Measurements from ENCODE around the gene ATXN2.

ATXN2 gene

DNA sequence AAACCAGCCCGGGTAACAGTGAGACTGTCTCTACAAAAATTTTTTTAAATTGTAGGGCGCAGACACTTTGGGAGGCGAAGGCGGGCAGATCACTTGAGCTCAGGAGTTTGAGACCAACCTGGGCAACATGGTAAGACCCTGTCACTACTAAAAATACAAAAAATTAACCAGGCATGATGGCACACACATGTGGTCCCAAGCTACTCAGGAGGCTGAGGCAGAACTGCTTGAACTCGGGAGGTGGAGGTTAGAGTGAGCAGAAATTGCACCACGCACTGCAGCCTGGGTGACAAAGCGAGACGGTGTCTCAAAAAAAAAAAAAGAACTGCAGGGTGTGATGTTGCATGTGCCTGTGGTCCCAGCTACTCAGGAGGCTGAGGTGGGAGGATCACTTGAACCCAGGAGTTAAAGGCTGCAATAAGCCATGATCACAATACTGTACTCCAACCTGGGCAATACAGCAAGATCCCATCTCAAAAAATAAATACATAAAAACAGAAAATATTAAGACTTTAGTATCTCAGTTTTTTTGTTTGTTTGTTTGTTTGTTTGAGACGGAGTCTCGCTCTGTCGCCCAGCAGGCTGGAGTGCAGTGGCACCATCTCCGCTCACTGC, 16.9 kb downstream of the ATXN2 start:
- peaks cover 35% of the 10 kb centered on the region for H3K79me2 ChIP-seq (ENCODE audit: insufficient read depth, low read length)
- H4K20me1 ChIP-seq (ENCODE audit: insufficient read depth, low read length), result no peaks in the 10 kb centered on the region

GRCh38 chr12:111581434-111582132, 17.5 kb downstream of the ATXN2 start:
- H3K9ac ChIP-seq (ENCODE audit: low read length), result no peak overlapping the region
- H3K9me2 ChIP-seq (ENCODE audit: low read depth, low read length), result no peaks in the 10 kb centered on the region
- no peak overlapping the region for H3K4me2 ChIP-seq (ENCODE audit: low read length)
- H2AFZ ChIP-seq (ENCODE audit: low read length), result no peak overlapping the region
- no peak overlapping the region for H3K27ac ChIP-seq (ENCODE audit: low read depth, low read length, poor library complexity, severe bottlenecking)
- peaks cover 4% of the 10 kb centered on the region for H3K4me1 ChIP-seq (ENCODE audit: insufficient read depth, low read length, severe bottlenecking)
- no peaks in the 10 kb centered on the region for H3K9me3 ChIP-seq (ENCODE audit: low read length)
- no peaks in the 10 kb centered on the region for H4K20me1 ChIP-seq (ENCODE audit: insufficient read depth, low read length)
- no peak for TF ChIP-seq CTCF (IDR thresholded peaks at IDR 0.05; ENCODE audit: low read length)
- TF ChIP-seq EZH2 (IDR thresholded peaks at IDR 0.05; ENCODE audit: borderline replicate concordance, low read length), result no peak
- H3K4me3 ChIP-seq (ENCODE audit: low read depth, low read length, poor library complexity, severe bottlenecking), result no peak overlapping the region
- H3F3A ChIP-seq (ENCODE audit: insufficient read depth, low read length), result no peaks in the 10 kb centered on the region
- 0 out of 2 replicates have a peak, but pooled peaks cover 4% of the 10 kb centered on the region for H3K36me3 ChIP-seq (ENCODE audit: insufficient read depth, low read length)
- no peaks in the 10 kb centered on the region for H3K27me3 ChIP-seq (ENCODE audit: insufficient read depth, low read length)
- peaks cover 28% of the 10 kb centered on the region for H3K79me2 ChIP-seq (ENCODE audit: insufficient read depth, low read length)

More for the DNA sequence above, 16.9 kb downstream of the ATXN2 start:
- Histone ChIP-seq H3K4me1 (ENCODE audit: insufficient read depth, low read length, severe bottlenecking) (peaks cover 4% of the 10 kb centered on the region), H3K9me3 (ENCODE audit: low read length) (no peaks in the 10 kb centered on the region), H2AFZ (ENCODE audit: low read length) (no peak overlapping the region), H3K4me3 (ENCODE audit: low read depth, low read length, poor library complexity, severe bottlenecking) (no peak overlapping the region), H3K27ac (ENCODE audit: low read depth, low read length, poor library complexity, severe bottlenecking) (no peak overlapping the region), H3K9ac (ENCODE audit: low read length) (no peak overlapping the region), H3K9me2 (ENCODE audit: low read depth, low read length) (no peaks in the 10 kb centered on the region), H3K36me3 (ENCODE audit: insufficient read depth, low read length) (0 out of 2 replicates have a peak, but pooled peaks cover 4% of the 10 kb centered on the region), H3F3A (ENCODE audit: insufficient read depth, low read length) (no peaks in the 10 kb centered on the region), H3K4me2 (ENCODE audit: low read length) (no peak overlapping the region), H3K27me3 (ENCODE audit: insufficient read depth, low read length) (no peaks in the 10 kb centered on the region)
- no peak for TF ChIP-seq EZH2 (IDR thresholded peaks at IDR 0.05; ENCODE audit: borderline replicate concordance, low read length)
- no peak for TF ChIP-seq CTCF (IDR thresholded peaks at IDR 0.05; ENCODE audit: low read length)

DNA sequence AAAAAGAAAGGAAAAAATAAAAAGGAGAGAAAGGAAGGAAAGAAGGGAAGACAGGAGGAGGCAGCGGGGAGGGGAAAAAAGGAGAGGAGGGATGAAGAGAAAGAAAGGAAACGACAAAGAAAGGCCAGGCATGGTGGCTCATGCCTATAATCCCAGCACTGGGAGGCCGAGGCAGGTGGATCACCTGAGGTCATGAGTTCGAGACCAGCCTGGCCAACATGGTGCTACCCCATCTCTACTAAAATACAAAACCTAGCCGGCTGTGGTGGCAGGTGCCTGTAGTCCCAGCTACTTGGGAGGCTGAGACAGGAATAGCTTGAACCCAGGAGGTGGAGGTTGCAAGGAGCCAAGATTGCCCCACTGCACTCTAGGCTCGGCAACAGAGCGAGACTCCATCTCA, 18.4 kb downstream of the ATXN2 start:
- H3K9me2 ChIP-seq (ENCODE audit: low read depth, low read length), result no peaks in the 10 kb centered on the region
- no peaks in the 10 kb centered on the region for H3F3A ChIP-seq (ENCODE audit: insufficient read depth, low read length)
- TF ChIP-seq EZH2 (IDR thresholded peaks at IDR 0.05; ENCODE audit: borderline replicate concordance, low read length), result no peak
- TF ChIP-seq CTCF (IDR thresholded peaks at IDR 0.05; ENCODE audit: low read length), result no peak
- no peaks in the 10 kb centered on the region for H3K27me3 ChIP-seq (ENCODE audit: insufficient read depth, low read length)
- H4K20me1 ChIP-seq (ENCODE audit: insufficient read depth, low read length), result no peaks in the 10 kb centered on the region
- no peak overlapping the region for H2AFZ ChIP-seq (ENCODE audit: low read length)
- H3K4me1 ChIP-seq (ENCODE audit: insufficient read depth, low read length, severe bottlenecking), result peaks cover under 1% of the 10 kb centered on the region
- H3K9ac ChIP-seq (ENCODE audit: low read length), result no peak overlapping the region
- H3K79me2 ChIP-seq (ENCODE audit: insufficient read depth, low read length), result peaks cover 25% of the 10 kb centered on the region
- H3K4me3 ChIP-seq (ENCODE audit: low read depth, low read length, poor library complexity, severe bottlenecking), result no peak overlapping the region
- no peak overlapping the region for H3K4me2 ChIP-seq (ENCODE audit: low read length)
- no peak overlapping the region for H3K27ac ChIP-seq (ENCODE audit: low read depth, low read length, poor library complexity, severe bottlenecking)
- H3K36me3 ChIP-seq (ENCODE audit: insufficient read depth, low read length), result 0 out of 2 replicates have a peak, but pooled peaks cover 4% of the 10 kb centered on the region
- no peaks in the 10 kb centered on the region for H3K9me3 ChIP-seq (ENCODE audit: low read length)
